Spleen (tissue), 7 donors: ENCODE measurements around the gene ARHGAP28.

Experiments used
- POLR2AphosphoS5 ChIP-seq, 3 donors: sonication (generic); formaldehyde crosslinking; IDR thresholded peaks; one replicate each; pipeline ENCODE4 v1.5.1; 2017; ENCODE audit warnings: antibody characterized with exemption in 3 of 3
- TF ChIP-seq, protein P1 (sequence below), 11 experiments: fragments of 200-600 bp in 7 of 11; fragments of 450-650 bp in 4 of 11; sonication (generic) in 4 of 11; IDR thresholded peaks in 8 of 11; conservative IDR thresholded peaks in 3 of 11; 1 replicate in 7 of 11; 2 replicates in 4 of 11; pipeline versions ENCODE4 v1.4.0 to v1.8.0; 2016 to 2021; ENCODE audit warnings: antibody characterized with exemption in 11 of 11, inconsistent platforms in 4 of 11, mild to moderate bottlenecking in 1 of 11
- donor health status: DM: no; HTN: no; CAD: no; lungs with moderate emphysema.
- donor health status: DM: no; HTN: no; CAD: no.
- donor health status: DM: no; HTN: no; CAD: no.

DNA sequence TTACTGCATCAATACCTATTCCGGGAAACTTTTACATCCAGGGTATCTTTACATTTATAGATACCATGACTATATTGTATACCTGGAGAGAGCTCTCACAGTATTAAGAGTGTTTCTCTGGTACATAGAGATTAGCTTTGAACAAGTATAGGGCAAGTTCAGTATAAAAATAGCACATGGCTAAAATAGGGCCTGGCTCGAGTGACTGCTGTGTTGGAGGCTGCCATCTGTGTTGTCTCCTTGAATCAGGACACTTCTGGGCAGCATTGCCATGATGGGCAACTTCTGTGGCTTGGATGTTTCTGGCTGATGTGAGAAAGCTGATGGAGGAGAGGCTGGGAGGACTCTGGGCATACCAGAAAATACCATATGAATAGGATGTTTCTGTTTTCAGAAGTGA, 18.7 kb downstream of the ARHGAP28 start:
- TF ChIP-seq, protein P1, sequence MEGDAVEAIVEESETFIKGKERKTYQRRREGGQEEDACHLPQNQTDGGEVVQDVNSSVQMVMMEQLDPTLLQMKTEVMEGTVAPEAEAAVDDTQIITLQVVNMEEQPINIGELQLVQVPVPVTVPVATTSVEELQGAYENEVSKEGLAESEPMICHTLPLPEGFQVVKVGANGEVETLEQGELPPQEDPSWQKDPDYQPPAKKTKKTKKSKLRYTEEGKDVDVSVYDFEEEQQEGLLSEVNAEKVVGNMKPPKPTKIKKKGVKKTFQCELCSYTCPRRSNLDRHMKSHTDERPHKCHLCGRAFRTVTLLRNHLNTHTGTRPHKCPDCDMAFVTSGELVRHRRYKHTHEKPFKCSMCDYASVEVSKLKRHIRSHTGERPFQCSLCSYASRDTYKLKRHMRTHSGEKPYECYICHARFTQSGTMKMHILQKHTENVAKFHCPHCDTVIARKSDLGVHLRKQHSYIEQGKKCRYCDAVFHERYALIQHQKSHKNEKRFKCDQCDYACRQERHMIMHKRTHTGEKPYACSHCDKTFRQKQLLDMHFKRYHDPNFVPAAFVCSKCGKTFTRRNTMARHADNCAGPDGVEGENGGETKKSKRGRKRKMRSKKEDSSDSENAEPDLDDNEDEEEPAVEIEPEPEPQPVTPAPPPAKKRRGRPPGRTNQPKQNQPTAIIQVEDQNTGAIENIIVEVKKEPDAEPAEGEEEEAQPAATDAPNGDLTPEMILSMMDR (IDR thresholded peaks at IDR 0.05 in 8 of 11, conservative IDR thresholded peaks at IDR 0.05 in 3 of 11) = no peak
- no peak for TF ChIP-seq POLR2AphosphoS5 (IDR thresholded peaks at IDR 0.05)
